GM06990 (cell line): ENCODE measurements around the gene BLOC1S5.

Source experiments
- DNase-seq: peaks from one replicate; pipeline ENCODE4 v3.0.0-alpha.2; 2011; ENCODE audit not compliant: insufficient read length; ENCODE audit errors: extremely low read depth
- H3K27me3 ChIP-seq: replicated peaks from 2 replicates; pipeline ENCODE4 v1.6.0; 2011; ENCODE audit warnings: low read length; ENCODE audit not compliant: control insufficient read depth, insufficient read depth
- H3K36me3 ChIP-seq: 2 replicates; pipeline ENCODE4 v1.5.1; 2011; ENCODE audit warnings: low read length; ENCODE audit not compliant: control insufficient read depth, insufficient read depth
- H3K4me3 ChIP-seq: replicated peaks from 2 replicates; pipeline ENCODE4 v1.5.1; 2011; ENCODE audit warnings: low read depth, mild to moderate bottlenecking, control low read depth, low read length
- TF ChIP-seq, protein P1 (sequence below): IDR thresholded peaks from 2 replicates; pipeline ENCODE4 v1.5.1; 2011; ENCODE audit warnings: low read length, control low read depth, mild to moderate bottlenecking, inconsistent platforms; ENCODE audit not compliant: insufficient read depth, poor library complexity, severe bottlenecking

The BLOC1S5 gene

DNA sequence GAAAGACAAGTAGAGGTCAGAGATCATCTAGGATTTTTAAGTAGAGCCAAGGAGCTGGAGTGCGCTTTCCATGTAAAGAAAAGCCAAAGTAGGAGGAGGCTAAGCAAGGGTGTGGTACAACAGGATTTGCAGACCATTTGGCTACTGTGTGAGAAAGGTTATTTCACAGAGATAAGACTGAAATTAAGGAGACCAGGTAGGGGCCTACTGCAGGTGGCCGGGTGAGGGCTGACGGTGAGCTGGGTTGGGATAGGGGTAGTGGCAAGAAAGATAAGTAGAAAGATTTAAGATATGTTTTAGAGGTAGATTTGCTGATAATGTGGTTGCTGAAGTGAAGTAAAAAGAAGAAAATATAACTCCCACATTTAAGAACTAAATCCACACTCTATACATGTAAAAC, 3.8 kb downstream of the BLOC1S5 start:
- H3K36me3 ChIP-seq: peaks cover 2% of the 10 kb centered on the region
- no peak overlapping the region for H3K4me3 ChIP-seq
- DNase-seq: no peak
- TF ChIP-seq, protein P1, sequence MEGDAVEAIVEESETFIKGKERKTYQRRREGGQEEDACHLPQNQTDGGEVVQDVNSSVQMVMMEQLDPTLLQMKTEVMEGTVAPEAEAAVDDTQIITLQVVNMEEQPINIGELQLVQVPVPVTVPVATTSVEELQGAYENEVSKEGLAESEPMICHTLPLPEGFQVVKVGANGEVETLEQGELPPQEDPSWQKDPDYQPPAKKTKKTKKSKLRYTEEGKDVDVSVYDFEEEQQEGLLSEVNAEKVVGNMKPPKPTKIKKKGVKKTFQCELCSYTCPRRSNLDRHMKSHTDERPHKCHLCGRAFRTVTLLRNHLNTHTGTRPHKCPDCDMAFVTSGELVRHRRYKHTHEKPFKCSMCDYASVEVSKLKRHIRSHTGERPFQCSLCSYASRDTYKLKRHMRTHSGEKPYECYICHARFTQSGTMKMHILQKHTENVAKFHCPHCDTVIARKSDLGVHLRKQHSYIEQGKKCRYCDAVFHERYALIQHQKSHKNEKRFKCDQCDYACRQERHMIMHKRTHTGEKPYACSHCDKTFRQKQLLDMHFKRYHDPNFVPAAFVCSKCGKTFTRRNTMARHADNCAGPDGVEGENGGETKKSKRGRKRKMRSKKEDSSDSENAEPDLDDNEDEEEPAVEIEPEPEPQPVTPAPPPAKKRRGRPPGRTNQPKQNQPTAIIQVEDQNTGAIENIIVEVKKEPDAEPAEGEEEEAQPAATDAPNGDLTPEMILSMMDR: no peak
- H3K27me3 ChIP-seq: no peaks in the 10 kb centered on the region

DNA sequence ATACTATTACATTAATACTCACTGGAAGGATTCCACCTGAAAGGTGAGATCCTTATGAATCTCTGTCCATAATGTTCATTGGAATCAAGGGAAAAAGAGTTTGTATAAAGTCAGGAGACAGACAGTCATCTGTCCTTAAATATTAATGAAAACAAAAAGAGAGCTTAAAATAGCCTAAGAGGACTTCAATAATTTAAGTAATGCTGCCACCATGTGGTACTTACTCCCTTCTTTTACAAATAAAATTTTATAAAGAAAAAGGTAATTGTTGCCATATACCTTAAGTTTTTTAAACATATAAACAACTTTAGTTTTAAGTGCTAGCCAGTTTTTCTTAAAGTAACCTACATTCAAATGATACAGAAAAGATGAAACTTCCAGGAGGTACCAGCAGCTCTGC, 5.1 kb downstream of the BLOC1S5 start:
- Histone ChIP-seq H3K27me3 (no peaks in the 10 kb centered on the region), H3K4me3 (no peak overlapping the region), H3K36me3 (peaks cover 2% of the 10 kb centered on the region)
- DNase-seq: no peak
- TF ChIP-seq, protein P1: peak; percentile 23

DNA sequence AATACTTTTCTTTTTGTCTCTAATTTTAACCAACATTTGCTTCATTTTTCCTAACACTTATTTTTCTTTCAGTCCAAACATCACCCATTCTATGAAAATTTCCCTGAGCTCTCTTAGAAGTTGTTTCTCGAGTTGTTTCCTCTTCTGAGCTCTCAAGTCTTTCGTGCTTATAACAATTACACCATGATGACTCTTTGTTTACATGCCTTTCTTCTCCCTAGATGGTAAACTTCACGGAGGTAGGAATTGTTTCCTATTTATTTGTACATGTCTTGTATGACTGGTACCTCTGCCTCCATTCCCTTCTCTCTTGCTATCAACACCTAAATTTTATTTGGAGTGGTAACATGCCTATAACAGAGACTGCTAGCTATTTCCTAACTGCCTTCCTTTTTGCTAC, 6.4 kb downstream of the BLOC1S5 start:
- peaks cover 2% of the 10 kb centered on the region for H3K36me3 ChIP-seq

DNA sequence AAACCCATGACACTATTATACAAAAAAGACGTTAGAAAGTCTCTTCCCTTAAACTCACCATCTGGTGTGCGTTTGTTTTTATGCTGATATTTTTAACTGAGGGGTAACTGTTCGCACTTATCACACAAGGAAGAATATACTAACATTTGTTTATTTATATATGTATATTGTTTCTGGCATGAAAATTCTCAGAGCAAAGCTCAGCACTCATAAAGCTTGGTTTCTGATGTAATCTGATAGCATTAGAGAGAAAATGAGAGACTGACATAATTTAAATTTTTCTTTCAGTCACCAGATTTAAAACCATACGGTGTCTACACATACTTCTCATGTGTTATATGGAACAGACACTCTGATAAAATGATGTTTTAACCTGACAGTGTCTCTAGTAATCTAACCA, 6.9 kb downstream of the BLOC1S5 start:
- peaks cover 2% of the 10 kb centered on the region for H3K36me3 ChIP-seq

More for the DNA sequence above, 6.4 kb downstream of the BLOC1S5 start:
- Histone ChIP-seq H3K4me3 (no peak overlapping the region), H3K27me3 (no peaks in the 10 kb centered on the region)
- TF ChIP-seq, protein P1: no peak
- DNase-seq: no peak

DNA sequence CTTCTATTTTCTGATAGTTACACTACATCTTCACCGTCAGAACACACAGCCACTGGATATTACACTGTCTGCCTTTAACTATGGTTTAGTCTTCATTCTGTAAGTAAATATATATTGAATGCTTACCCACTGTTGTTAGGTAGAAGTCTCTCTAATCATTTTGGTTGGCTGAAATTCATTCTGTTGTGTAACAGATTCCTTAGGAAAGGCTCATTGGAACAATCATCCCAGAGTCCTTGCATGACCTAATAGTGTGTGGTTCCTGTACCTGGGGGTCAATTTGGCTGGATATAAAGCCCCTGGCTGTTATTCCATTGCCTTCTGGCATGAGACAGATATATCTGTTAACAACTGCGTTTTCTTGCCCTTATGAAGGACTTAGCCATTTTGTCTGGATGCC, 9.9 kb downstream of the BLOC1S5 start:
- no peak for DNase-seq
- TF ChIP-seq, protein P1: no peak
- no peaks in the 10 kb centered on the region for H3K27me3 ChIP-seq
- no peak overlapping the region for H3K4me3 ChIP-seq
- H3K36me3 ChIP-seq: peaks cover 2% of the 10 kb centered on the region; the same call in 1 of the 2 replicates

More for the DNA sequence above, 6.9 kb downstream of the BLOC1S5 start:
- no peaks in the 10 kb centered on the region for H3K27me3 ChIP-seq
- H3K4me3 ChIP-seq: no peak overlapping the region
- TF ChIP-seq, protein P1: no peak
- no peak for DNase-seq
